CD4-positive, alpha-beta T cell treated with Interleukin-1 beta for 1 hour (primary cell): ENCODE data around the gene ADAMTSL3.
"Not testable (repeated sequence)": the region's sequence is repeated elsewhere in the genome, so short reads cannot be mapped to it uniquely, and the experiment has no call there.

Experiments used
- DNase-seq, 2 donors: peaks; one replicate each; pipeline ENCODE4 v3.0.0-alpha.2; 2020 to 2022

Gene ADAMTSL3

GRCh38 chr15:83930392-83931212, 276.7 kb downstream of the ADAMTSL3 start:
- no peak for DNase-seq

- no peak for DNase-seq
These were observed 281.9 kb downstream of the ADAMTSL3 start for GRCh38 chr15:83935774-83936173.

- DNase-seq, result no peak
These were observed 286.2 kb downstream of the ADAMTSL3 start for GRCh38 chr15:83940136-83940535.

GRCh38 chr15:83943043-83943442, 289.1 kb downstream of the ADAMTSL3 start:
- DNase-seq, result no peak

GRCh38 chr15:83943849-83944404, 290.0 kb downstream of the ADAMTSL3 start:
- no peak for DNase-seq

- DNase-seq, result no peak
These were observed 293.2 kb downstream of the ADAMTSL3 start for GRCh38 chr15:83947156-83947555.

- no peak for DNase-seq
These were observed 300.6 kb downstream of the ADAMTSL3 start for GRCh38 chr15:83954506-83954905.

- no peak for DNase-seq
These were observed 301.9 kb downstream of the ADAMTSL3 start for GRCh38 chr15:83955806-83956265.

- no peak for DNase-seq
These were observed 303.0 kb downstream of the ADAMTSL3 start for GRCh38 chr15:83956887-83957286.

- no peak for DNase-seq
These were observed 305.6 kb downstream of the ADAMTSL3 start for GRCh38 chr15:83959477-83959876.

- no peak for DNase-seq
These were observed 306.4 kb downstream of the ADAMTSL3 start for GRCh38 chr15:83960192-83960829.

- no peak for DNase-seq
These were observed 307.4 kb downstream of the ADAMTSL3 start for GRCh38 chr15:83961311-83961710.

- DNase-seq, result not testable (repeated sequence)
These were observed 311.0 kb downstream of the ADAMTSL3 start for GRCh38 chr15:83964967-83965366.

GRCh38 chr15:83970295-83970890, 316.5 kb downstream of the ADAMTSL3 start:
- DNase-seq, result no peak

GRCh38 chr15:83971992-83972391, 318.1 kb downstream of the ADAMTSL3 start:
- no peak for DNase-seq

GRCh38 chr15:83973816-83974215, 319.9 kb downstream of the ADAMTSL3 start:
- no peak for DNase-seq

GRCh38 chr15:83977992-83978391, 324.1 kb downstream of the ADAMTSL3 start:
- no peak for DNase-seq

GRCh38 chr15:83978588-83978987, 324.7 kb downstream of the ADAMTSL3 start:
- no peak for DNase-seq

GRCh38 chr15:83980637-83981036, 326.7 kb downstream of the ADAMTSL3 start:
- no peak for DNase-seq

- DNase-seq, result no peak
These were observed 328.8 kb downstream of the ADAMTSL3 start for GRCh38 chr15:83982748-83983147.

GRCh38 chr15:83983634-83984458, 329.9 kb downstream of the ADAMTSL3 start:
- DNase-seq, result no peak

- DNase-seq, result no peak
These were observed 330.7 kb downstream of the ADAMTSL3 start for GRCh38 chr15:83984601-83985000.

- DNase-seq, result no peak
These were observed 337.2 kb downstream of the ADAMTSL3 start for GRCh38 chr15:83991163-83991562.
